GM21447 (cell line): ENCODE results near the gene TRAF4.

ENCODE experiments used
- ATAC-seq: cut with Tn5 transposase; IDR thresholded peaks from one replicate; pipeline ENCODE4 v1.9.1; 2021; ENCODE audit not compliant: unreplicated experiment

The TRAF4 gene

GRCh38 chr17:28743243-28744103, at the start of gene TRAF4:
Gene TRAF4, plus strand, starts transcription at chr17:28744011. Its CDS starts 102 bp downstream, at chr17:28744113.
- peak; percentile 46 for ATAC-seq

GRCh38 chr17:28698253-28698941, 45.4 kb upstream of the TRAF4 start:
- no peak for ATAC-seq

GRCh38 chr17:28700278-28700677, 43.5 kb upstream of the TRAF4 start:
- ATAC-seq = no peak

- no peak for ATAC-seq
These were observed 42.9 kb upstream of the TRAF4 start for GRCh38 chr17:28700830-28701492.

GRCh38 chr17:28702026-28702751, 41.6 kb upstream of the TRAF4 start:
- ATAC-seq = no peak

- no peak for ATAC-seq
These were observed 41.1 kb upstream of the TRAF4 start for GRCh38 chr17:28702752-28703150.

- ATAC-seq = no peak
These were observed 40.1 kb upstream of the TRAF4 start for GRCh38 chr17:28703552-28704218.

- no peak for ATAC-seq
These were observed 39.5 kb upstream of the TRAF4 start for GRCh38 chr17:28704219-28704858.

- ATAC-seq = no peak
These were observed 38.6 kb upstream of the TRAF4 start for GRCh38 chr17:28705074-28705659.

GRCh38 chr17:28705728-28706334, 38.0 kb upstream of the TRAF4 start:
- no peak for ATAC-seq

GRCh38 chr17:28706471-28707338, 37.1 kb upstream of the TRAF4 start:
- no peak for ATAC-seq

- ATAC-seq = no peak
These were observed 36.5 kb upstream of the TRAF4 start for GRCh38 chr17:28707339-28707720.

- ATAC-seq = peak; percentile 68
These were observed 32.7 kb upstream of the TRAF4 start for GRCh38 chr17:28710861-28711722.

GRCh38 chr17:28711723-28712031, 32.1 kb upstream of the TRAF4 start, which contains the start of gene PROCA1:
Gene PROCA1, minus strand, starts transcription at chr17:28711888. Its CDS starts 228 bp downstream, at chr17:28711660.
- no peak for ATAC-seq

- peak; percentile 29 for ATAC-seq
These were observed 31.6 kb upstream of the TRAF4 start for GRCh38 chr17:28712032-28712704.

- no peak for ATAC-seq
These were observed 31.0 kb upstream of the TRAF4 start for GRCh38 chr17:28712705-28713415.
